GM19193 (cell line): Measurements from ENCODE around the gene LCMT2.

Experiments
- POLR2A ChIP-seq: IDR thresholded peaks from 4 replicates; pipeline ENCODE4 v1.6.1; 2011; ENCODE audit not compliant: insufficient read depth, insufficient read length; ENCODE audit errors: extremely low read depth

Gene LCMT2

DNA sequence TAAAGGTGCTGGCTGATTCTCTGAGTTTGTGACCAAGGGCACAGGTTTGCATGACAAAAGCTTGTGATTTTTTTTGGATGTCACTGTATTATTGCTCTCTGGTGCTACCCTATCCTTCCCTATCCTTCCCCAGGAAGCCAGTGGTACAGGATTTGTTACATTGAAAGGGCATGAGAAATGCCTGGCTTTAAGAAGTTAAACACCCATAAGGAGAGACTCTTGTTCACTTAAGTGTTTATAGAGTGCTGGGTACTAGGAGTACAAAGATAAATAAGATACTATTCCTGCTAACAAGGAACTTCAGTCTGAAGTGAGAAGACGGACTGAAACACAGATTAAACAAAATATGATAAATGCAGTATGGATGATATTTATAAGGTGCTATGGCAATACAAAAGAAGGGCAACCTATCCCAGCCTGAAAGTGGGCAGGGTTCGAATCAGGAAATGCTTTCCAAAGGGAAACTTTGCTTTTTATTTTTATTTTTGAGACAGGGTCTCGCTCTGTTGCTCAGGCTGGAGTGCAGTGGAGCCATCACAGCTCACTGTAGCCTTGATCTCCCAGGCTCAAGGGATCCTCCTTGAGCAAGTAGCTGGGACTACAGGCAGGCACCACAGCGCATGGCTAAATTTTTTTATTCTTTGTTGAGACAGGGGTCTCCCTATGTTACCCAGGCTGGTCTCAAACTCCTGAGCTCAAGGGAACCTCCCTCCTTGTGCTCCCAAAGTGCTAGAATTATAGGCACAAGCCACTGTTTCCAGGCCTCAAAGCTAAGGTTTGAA lies 11.2 kb downstream of the LCMT2 start:
- no peak for TF ChIP-seq POLR2A

DNA sequence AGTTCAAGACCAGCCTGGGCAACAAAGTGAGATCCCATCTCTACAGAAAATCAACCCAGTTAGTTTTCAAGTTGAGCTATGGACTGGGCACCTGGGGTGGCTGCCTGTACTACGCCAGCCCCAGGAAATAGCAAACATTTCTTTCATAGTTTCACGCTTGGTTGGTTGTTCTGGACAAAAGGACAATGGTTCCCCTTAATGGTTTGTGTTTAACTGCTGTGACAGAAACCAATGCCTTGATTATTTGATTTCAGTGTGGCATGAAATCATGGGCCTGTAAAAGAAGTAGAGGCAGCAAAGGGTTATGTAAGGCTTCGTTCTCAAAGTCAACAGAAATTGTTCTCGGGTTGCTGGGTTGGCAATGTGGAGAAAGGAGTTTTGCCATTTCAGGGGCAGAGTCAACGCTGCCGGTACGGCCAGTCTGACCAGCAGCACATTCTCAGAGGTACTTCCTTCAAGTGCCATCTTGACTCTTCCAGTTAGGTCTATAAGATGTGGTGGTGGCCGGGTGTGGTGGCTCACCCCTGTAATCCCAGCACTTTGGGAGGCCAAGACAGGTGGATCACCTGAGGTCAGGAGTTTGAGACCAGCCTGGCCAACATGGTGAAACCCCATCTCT lies 12.7 kb downstream of the LCMT2 start:
- TF ChIP-seq POLR2A = no peak

DNA sequence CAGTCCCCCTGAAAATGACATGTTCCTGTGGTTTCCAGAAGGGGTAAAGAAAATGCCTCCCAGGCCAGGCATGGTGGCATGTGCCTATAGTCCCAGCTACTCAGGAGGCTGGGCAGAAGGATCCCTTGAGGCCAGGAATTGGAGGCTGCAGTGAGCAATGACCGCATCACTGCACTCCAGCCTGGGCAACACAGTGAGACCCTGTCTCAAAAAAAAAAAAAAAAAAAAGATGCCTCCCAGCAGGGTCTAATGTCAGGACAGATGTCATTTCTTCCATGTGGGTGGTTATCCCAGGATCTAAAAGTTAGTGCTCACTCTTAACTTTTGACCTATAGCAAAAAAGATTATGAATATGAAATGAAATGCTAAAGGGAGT lies 13.4 kb downstream of the LCMT2 start:
- no peak for TF ChIP-seq POLR2A

DNA sequence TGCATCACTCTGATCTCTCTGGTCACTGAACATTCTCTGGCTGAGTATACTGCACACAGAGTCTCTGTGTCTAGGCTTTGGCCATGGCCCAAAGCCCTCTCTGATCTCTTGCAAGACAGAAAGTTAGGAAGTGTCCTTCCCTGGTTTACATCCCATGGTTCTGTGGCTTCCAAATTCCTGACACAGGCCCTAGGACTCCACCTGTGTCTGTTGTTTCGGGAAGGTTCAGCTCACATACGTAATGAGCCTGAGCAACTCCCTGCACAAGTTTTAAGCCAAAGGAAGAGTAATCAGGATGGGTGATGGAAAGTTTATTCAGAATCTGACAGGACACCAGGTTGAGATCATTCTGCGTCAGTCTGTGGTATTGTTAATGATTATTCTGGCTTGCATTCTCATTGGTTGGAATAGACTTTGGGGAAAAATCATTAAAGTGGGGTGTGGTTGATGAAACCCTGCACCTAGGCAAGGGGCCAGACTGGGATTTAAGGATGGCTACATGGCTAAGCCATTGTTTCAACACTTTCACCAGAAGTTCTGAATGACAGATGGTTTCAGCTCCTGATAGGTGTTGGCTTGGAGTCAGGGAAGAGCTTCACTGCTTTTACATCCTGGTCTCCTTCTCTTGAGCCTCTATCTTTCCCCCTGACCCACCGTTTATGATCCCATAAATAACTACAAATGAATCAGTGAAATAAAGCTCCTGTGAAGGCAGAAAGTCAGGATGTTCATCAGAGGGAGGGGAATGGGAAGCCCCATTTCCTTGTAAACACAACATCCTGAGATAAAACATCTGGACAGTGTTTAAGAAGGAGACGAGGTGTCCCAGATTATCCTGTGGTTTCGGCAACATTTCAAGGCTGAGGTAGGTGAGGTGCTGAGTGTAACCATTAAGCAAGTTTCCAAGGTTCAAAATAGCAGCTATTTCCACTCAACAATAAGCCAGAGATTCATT lies 14.1 kb downstream of the LCMT2 start:
- no peak for TF ChIP-seq POLR2A

DNA sequence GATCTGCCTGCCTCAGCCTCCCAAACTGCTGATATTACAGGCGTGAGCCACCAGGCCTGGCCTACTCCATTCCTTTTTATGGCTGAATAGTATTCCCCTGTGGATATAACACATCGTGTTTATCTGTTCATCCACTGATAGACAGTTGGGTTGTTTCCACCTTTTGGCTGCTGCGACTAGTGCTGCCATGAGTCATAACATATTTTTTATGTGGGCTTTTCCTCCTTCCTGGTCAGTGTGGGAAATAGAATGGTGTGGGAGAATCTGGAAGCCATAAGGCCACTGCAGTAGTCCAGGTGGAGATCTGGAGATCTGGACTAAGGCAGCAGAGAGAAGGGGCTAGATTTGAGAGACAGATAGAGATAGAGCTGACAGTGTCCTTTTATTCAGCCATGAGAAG lies 16.2 kb downstream of the LCMT2 start:
- TF ChIP-seq POLR2A = no peak

- no peak for TF ChIP-seq POLR2A
These were observed 18.0 kb downstream of the LCMT2 start for GRCh38 chr15:43312378-43312777.

DNA sequence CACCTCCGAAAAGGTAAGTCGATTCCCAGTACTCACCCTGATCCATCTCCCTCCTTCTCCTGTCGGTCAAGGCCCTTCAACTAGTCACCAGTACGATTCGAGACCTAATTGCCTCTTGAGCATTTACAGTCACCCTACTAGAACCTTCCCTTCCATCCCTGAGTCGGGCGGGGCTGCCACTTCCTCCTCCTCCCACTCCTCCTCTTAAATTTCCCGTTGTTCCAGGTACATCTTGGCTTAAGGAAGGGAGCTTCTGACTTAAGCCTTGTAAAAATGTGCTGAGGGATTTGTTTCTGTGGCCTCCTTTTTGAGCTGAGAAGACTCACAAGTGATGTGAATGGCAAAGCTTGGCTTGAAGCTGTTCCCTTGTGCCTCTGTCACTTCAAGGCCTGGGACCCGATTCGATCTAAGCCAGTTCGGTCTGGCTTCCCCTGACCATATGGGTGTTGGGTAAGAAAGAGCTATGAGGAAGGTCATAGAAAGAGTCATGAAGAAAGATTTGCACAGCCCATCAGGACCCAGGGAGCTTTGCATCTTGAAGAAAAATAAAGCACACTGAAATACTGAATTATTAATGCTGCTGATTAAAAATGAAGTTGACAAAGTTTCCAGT lies 28.1 kb downstream of the LCMT2 start, which contains the start of gene TGM7:
Gene TGM7, minus strand, starts transcription at position 51 of the 613 bp plus-strand sequence.
- no peak for TF ChIP-seq POLR2A

DNA sequence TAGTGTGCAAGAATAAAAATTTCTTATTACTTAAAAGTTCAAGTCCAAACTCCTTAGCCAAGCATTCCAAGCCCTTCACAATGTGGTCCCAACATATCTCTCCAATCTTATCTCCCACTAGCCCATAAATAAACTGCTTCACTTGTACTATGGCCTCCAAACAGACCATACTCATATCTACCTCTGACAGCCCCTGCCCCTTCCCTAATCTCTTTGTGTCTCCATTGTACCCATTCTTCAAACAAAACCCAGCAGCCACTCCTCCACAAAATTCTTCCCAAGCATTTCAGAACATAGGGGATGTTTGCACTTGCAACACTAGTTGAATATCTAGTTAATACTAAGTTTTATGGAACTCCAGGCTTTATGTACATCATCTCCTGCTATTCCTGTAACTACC lies 30.5 kb downstream of the LCMT2 start:
- TF ChIP-seq POLR2A = no peak

GRCh38 chr15:43299411-43299810 lies 31.0 kb downstream of the LCMT2 start:
- no peak for TF ChIP-seq POLR2A

DNA sequence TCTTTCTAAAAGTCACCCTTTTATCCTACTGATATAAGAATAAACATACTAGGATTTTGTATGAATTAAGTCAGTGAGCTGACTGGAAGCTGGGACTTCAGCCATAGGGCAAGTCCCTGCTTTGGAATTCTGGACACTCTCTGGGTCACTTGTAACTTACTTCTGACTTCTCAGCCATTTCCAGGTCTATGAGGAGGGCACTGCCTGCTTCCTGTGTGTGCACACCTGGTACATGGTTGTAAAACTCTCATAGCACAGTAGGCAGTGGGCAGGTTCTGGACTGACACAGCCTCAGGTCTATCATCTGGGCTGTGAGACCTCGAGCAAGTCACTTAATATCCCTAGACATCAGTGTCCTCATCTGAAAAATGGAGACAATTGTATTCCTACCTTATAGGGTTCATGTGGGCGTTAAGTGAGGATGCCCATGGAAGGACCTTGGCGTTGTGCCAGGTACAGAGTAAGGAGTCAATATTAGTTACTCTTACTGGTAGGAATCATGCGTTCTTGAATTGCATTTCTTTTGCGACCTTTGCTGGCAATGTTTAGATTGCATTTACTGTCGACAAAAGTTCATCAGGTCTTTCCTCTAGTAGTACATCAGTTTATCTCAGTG lies 36.2 kb downstream of the LCMT2 start:
- TF ChIP-seq POLR2A = no peak

DNA sequence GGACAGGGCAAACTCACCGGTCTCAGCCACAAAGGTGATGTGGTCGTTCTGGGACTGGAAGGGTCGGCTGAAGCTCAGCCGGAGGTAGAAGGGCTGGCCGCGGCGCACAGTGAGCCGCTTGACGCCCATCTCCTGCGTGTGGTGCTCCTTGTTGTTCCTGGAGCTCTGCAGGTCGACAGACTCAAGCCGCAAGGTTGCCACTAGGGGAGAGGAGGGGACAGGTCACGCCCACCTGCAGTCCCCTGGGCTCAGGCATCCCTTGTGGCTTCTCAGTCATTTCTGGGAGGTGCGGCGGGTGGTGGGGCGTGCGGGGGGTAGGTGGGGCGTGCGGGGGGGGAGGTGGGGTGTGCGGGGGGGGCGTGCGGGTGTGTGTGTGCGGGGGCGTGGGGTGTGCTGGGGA lies 36.9 kb downstream of the LCMT2 start:
- TF ChIP-seq POLR2A = no peak

GRCh38 chr15:43292375-43293078 lies 37.8 kb downstream of the LCMT2 start:
- no peak for TF ChIP-seq POLR2A

DNA sequence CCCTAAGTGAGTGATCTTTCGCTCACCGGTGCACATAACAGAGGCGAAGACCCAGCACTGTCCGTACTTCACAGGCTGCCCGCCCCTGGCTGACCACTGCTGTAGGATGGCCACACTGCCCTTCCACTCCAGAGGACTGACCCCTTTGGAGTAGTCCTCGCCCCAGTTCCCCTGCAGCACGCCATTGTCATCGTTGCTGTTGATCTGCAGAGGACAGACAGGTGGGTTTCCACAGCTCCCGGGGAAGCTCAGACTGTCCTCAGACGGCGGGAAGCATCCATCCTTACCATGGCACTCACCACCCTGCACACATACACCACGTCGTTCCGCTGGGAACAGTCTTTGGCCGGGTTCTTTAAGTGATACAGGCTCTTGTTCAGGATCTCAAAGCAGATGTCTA lies 43.1 kb downstream of the LCMT2 start:
- TF ChIP-seq POLR2A = no peak

DNA sequence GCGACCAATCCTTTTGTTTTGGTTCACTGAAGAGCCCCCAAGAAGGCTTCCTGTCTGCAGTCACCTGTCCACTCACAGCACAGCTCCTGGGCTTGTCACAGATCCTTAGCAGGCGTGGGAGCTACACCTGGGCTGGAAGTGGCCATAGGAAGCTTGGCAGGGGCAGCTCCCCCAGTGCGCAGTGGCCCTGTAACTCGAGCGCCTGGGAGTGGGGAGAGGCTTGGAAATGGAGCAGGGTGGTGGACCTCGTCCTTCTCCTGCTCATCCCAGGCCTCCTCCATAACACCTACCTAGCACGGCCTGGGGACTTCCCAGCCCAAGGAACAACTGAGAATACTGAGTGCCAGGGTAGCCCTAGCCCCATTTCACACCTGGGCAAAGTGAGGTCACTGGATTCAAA lies 44.3 kb downstream of the LCMT2 start:
- TF ChIP-seq POLR2A = no peak
